Neutrophil (primary cell): ENCODE data around the gene QSOX2.

Source experiments
- H3K27ac ChIP-seq: fragments of 200-600 bp; sonication (generic); 2 replicates; pipeline ENCODE4 v1.5.1; 2016; ENCODE audit warnings: mild to moderate bottlenecking, moderate library complexity
- H3K27me3 ChIP-seq: fragments of 200-600 bp; sonication (generic); 2 replicates; pipeline ENCODE4 v1.6.0; 2016; ENCODE audit warnings: mild to moderate bottlenecking
- H3K36me3 ChIP-seq: fragments of 200-600 bp; sonication (generic); 2 replicates; pipeline ENCODE4 v1.5.1; 2017
- H3K4me1 ChIP-seq, 2 experiments: fragments of 200-600 bp in 1 of 2; sonication (generic) in 1 of 2; 1 replicate in 1 of 2; 2 replicates in 1 of 2; pipeline versions ENCODE4 v1.5.1 to v1.6.1; 2013 to 2016; ENCODE audit warnings: low read depth in 1 of 2, low read length in 1 of 2, mild to moderate bottlenecking in 1 of 2, moderate library complexity in 1 of 2; ENCODE audit not compliant: control insufficient read depth in 1 of 2, insufficient read depth in 1 of 2
- H3K4me3 ChIP-seq, 2 experiments: fragments of 200-600 bp in 1 of 2; sonication (generic) in 1 of 2; 1 replicate in 1 of 2; 2 replicates in 1 of 2; pipeline ENCODE4 v1.5.1; 2013 to 2016; ENCODE audit warnings: low read depth in 1 of 2, low read length in 1 of 2, mild to moderate bottlenecking in 1 of 2, moderate library complexity in 1 of 2
- H3K9me3 ChIP-seq: fragments of 200-600 bp; sonication (generic); 2 replicates; pipeline ENCODE4 v1.5.1; 2016
- TF ChIP-seq, protein P1 (sequence below): fragments of 200-600 bp; sonication (generic); IDR thresholded peaks from 2 replicates; pipeline ENCODE4 v1.5.1; 2016; ENCODE audit warnings: antibody characterized with exemption

Gene QSOX2

DNA sequence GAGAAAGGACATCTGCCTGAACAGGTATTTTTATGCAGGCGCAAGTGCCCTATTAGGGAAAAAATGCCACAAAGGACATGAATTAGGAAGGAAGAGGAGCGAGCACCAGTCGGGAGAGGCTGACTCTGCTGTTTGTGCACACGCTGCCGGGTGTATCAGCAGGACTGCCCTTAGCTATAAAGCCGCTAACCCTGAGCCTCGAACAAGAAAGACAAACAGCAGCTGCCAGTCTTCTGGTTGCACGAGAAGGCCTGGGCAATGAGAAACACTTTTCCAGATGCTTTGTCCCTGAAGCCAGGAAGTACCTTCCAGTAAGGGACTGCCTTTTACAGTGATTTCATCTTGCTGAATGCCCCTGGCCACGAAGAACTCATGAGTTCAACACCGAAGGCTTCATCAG lies 12.6 kb downstream of the QSOX2 start:
- TF ChIP-seq, protein P1, sequence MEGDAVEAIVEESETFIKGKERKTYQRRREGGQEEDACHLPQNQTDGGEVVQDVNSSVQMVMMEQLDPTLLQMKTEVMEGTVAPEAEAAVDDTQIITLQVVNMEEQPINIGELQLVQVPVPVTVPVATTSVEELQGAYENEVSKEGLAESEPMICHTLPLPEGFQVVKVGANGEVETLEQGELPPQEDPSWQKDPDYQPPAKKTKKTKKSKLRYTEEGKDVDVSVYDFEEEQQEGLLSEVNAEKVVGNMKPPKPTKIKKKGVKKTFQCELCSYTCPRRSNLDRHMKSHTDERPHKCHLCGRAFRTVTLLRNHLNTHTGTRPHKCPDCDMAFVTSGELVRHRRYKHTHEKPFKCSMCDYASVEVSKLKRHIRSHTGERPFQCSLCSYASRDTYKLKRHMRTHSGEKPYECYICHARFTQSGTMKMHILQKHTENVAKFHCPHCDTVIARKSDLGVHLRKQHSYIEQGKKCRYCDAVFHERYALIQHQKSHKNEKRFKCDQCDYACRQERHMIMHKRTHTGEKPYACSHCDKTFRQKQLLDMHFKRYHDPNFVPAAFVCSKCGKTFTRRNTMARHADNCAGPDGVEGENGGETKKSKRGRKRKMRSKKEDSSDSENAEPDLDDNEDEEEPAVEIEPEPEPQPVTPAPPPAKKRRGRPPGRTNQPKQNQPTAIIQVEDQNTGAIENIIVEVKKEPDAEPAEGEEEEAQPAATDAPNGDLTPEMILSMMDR: no peak
- Histone ChIP-seq H3K4me1 (peaks cover 20 to 21% of the 10 kb centered on the region in 2 experiments), H3K4me3 (no peak overlapping the region), H3K27me3 (no peaks in the 10 kb centered on the region), H3K36me3 (no peaks in the 10 kb centered on the region), H3K9me3 (no peaks in the 10 kb centered on the region), H3K27ac (no peak overlapping the region)

DNA sequence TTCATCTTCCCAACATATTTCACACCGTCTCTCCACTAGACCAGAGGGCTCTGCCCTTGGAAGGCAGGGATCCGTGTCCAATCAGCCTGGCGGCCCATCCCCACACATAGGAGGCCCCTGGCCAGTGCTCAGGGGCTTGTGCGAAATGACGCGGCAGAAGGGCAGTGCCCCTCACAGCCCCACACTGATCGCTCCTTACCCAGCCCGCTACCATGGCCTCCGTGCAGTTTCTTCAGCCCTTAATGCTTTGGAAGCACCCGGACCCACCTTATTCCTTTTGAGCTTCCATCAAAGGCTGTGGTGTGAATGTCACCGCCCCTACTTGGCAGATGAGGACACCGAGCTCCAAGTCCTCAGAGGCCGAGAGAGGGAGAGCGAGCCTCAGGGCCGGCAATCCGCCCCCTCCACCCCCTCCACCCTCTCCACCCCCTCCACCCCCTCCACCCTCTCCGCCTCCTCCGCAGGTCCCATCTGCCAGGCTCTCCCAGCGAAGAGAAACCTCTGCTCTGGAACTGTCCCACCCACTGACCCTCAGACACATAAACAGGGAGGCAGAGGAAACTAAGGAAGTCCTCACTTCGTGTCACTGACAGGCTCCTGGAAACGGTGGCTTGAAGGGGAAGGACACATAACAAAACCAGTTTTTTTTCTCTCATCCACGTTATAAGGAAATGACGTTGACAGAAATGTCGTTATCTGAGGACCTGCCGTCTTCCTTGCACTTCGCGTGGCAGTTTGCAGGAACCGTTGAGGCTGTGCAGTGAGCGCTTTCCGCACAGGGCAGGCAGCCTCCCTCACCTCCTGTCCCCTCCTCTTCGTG lies 13.9 kb downstream of the QSOX2 start:
- no peaks in the 10 kb centered on the region for H3K27me3 ChIP-seq
- no peaks in the 10 kb centered on the region for H3K9me3 ChIP-seq
- peak overlapping the region; percentile 77 for H3K27ac ChIP-seq
- no peaks in the 10 kb centered on the region for H3K36me3 ChIP-seq
- TF ChIP-seq, protein P1: no peak
- H3K4me3 ChIP-seq: peak overlapping the region; percentile 42 to 51
- peaks cover 18 to 20% of the 10 kb centered on the region in 2 experiments for H3K4me1 ChIP-seq

DNA sequence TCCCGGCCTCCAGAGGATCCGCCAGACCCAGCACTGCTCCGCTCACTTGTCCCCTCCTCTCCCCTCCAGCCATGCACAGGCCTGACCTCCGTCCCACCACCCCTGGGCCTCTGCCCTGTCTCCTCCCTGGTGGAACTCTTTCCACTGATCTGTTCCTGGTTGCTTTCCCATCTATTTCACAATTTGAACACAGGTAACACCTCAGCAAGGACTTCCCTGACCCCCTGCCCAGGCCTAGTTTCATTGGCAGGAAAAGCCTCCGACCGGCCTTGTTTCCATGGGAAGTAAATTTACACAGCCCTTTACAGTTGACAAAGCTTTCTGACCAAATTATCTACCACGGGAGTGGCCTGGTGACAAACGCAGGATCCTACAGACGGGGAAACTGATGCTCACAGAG lies 14.8 kb downstream of the QSOX2 start:
- Histone ChIP-seq H3K27me3 (no peaks in the 10 kb centered on the region), H3K4me3 (no peak overlapping the region), H3K27ac (no peak overlapping the region)

DNA sequence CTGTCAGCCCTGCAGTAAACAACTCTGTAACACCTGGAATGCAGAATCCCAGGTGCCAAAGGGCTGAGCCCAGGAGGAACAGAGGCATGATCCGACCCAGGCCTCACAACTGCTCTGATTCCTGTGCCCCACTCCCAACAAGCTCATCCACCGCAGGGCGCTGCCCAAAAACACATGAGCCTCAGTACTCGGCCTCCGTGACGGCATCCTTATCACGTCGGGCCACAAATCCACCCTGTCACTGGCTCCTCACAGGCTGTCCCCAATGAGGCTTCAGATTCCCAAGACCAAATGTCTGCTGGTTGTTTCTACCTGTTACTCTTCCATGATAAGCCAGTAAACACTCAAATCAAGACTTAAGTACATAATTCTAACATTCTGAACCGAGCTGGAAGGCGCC lies 15.2 kb downstream of the QSOX2 start:
- Histone ChIP-seq H3K9me3 (no peaks in the 10 kb centered on the region), H3K27me3 (no peaks in the 10 kb centered on the region), H3K27ac (no peak overlapping the region), H3K36me3 (no peaks in the 10 kb centered on the region), H3K4me1 (peaks cover 27 to 28% of the 10 kb centered on the region in 2 experiments), H3K4me3 (no peak overlapping the region)
- TF ChIP-seq, protein P1: no peak

More for the DNA sequence above, 14.8 kb downstream of the QSOX2 start:
- peaks cover 23 to 24% of the 10 kb centered on the region in 2 experiments for H3K4me1 ChIP-seq
- TF ChIP-seq, protein P1: no peak
- H3K9me3 ChIP-seq: no peaks in the 10 kb centered on the region
- no peaks in the 10 kb centered on the region for H3K36me3 ChIP-seq

DNA sequence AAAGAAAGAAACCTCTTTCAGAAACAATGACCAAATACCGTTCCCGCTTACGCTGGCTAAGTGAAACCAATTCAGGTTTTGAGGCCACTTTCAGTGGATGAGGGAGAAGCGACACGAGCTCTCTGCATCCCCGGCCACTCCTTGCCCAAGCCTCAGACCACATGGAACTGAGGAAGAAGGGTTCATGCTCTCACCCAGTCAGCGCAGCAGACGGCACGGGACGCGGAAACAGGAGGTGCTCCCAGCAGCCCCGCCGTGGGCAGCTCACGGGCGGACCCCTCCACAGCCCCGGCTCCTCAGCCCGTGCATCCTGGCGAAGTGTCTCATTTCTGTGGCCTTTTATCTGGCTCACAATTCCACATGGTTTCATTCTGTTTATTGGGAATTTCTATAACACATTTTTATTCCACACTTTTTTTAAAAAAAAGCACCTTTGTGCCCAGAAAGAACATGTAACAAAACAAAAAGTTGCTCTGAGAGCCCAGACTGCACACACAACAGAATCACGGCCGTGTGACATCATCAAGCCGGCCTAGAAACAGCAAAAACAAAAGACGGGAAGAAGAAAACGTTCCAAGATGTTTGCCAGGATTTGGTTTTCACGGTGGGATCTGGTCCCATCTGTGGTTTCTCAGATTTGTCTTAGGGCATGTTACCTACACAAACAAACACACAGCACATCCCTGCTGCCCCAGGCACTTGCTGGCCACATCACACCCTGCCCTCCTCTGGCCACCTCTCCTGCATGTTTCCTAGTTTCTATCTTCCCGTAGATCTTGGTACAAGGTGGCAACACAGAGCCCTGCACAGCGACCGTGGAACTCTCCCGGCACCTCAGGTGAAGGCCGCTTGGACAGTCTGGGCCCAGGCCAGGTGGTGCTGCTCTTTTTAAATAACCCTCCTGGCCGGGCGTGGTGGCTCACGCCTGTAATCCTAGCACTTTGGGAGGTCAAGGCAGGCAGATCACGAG lies 16.2 kb downstream of the QSOX2 start:
- Histone ChIP-seq H3K36me3 (no peaks in the 10 kb centered on the region), H3K4me1 (peaks cover 37 to 38% of the 10 kb centered on the region in 2 experiments), H3K27ac (no peak overlapping the region), H3K9me3 (no peaks in the 10 kb centered on the region), H3K27me3 (no peaks in the 10 kb centered on the region), H3K4me3 (no peak overlapping the region)
- TF ChIP-seq, protein P1: no peak
